OCI-LY3 (cell line): ENCODE data around the gene RNF220.

Experiments used
- H2AFZ ChIP-seq: fragments of 200-600, 300-600 bp; shearing (Covaris generic); 2 replicates; pipeline ENCODE4 v1.6.0; 2014; ENCODE audit warnings: antibody characterized with exemption, low read depth, low read length
- H3K27ac ChIP-seq: fragments of 200-600, 300-600 bp; sonication (generic); 2 replicates; pipeline ENCODE4 v1.5.1; 2014; ENCODE audit warnings: mild to moderate bottlenecking, low read length, moderate library complexity, mixed read lengths
- H3K27me3 ChIP-seq: fragments of 200-600, 300-600 bp; sonication (generic); 2 replicates; pipeline ENCODE4 v1.6.1; 2014; ENCODE audit warnings: low read depth, low read length, mixed read lengths
- H3K36me3 ChIP-seq: fragments of 200-600, 300-600 bp; sonication (generic); replicated peaks from 2 replicates; pipeline ENCODE3; 2014; ENCODE audit warnings: low read depth, low read length, mixed read lengths
- H3K4me1 ChIP-seq: fragments of 300-600, 200-600 bp; sonication (generic); 2 replicates; pipeline ENCODE4 v1.6.1; 2014; ENCODE audit warnings: low read length, mixed read lengths
- H3K4me2 ChIP-seq: fragments of 200-600, 300-600 bp; sonication (generic); 2 replicates; pipeline ENCODE4 v1.6.1; 2014; ENCODE audit warnings: low read length, mixed read lengths
- H3K4me3 ChIP-seq: fragments of 300-600, 200-600 bp; sonication (generic); 2 replicates; pipeline ENCODE4 v1.5.1; 2014; ENCODE audit warnings: antibody characterized with exemption, mild to moderate bottlenecking, low read length, moderate library complexity
- H3K79me2 ChIP-seq: fragments of 300-600, 200-600 bp; shearing (Covaris generic); 2 replicates; pipeline ENCODE4 v1.6.1; 2014; ENCODE audit warnings: mild to moderate bottlenecking, low read length, mixed read lengths
- H3K9ac ChIP-seq: fragments of 300-600, 200-600 bp; shearing (Covaris generic); 2 replicates; pipeline ENCODE4 v1.6.0; 2014; ENCODE audit warnings: mild to moderate bottlenecking, low read length, moderate library complexity
- H3K9me3 ChIP-seq: fragments of 200-600, 300-600 bp; shearing (Covaris generic); 2 replicates; pipeline ENCODE4 v1.6.1; 2014; ENCODE audit warnings: low read length, mixed read lengths; ENCODE audit not compliant: insufficient read depth
- H4K20me1 ChIP-seq: fragments of 200-600, 300-600 bp; sonication (generic); 2 replicates; pipeline ENCODE4 v1.6.1; 2016; ENCODE audit warnings: low read length, mixed read lengths; ENCODE audit not compliant: insufficient read depth
- EZH2phosphoT487 ChIP-seq: fragments of 200-600 bp; shearing (Covaris generic); IDR thresholded peaks from 2 replicates; pipeline ENCODE4 v1.6.1; 2018; ENCODE audit warnings: antibody characterized with exemption, mixed run types, low read depth
- TF ChIP-seq, protein P1 (sequence below): fragments of 200-600, 300-600 bp; sonication (generic); IDR thresholded peaks from 2 replicates; pipeline ENCODE4 v1.5.1; 2014; ENCODE audit warnings: antibody characterized with exemption, low read length, low read depth

Gene RNF220

GRCh38 chr1:44693159-44693558, 288.1 kb downstream of the RNF220 start:
- Histone ChIP-seq H3K9ac (no peak overlapping the region), H4K20me1 (no peaks in the 10 kb centered on the region), H3K79me2 (no peaks in the 10 kb centered on the region), H3K27ac (no peak overlapping the region), H3K36me3 (no peaks in the 10 kb centered on the region), H2AFZ (no peak overlapping the region), H3K4me2 (no peak overlapping the region), H3K4me3 (no peak overlapping the region), H3K9me3 (no peaks in the 10 kb centered on the region), H3K27me3 (no peaks in the 10 kb centered on the region), H3K4me1 (peaks cover 28% of the 10 kb centered on the region)
- TF ChIP-seq EZH2phosphoT487 = no peak
- TF ChIP-seq, protein P1, sequence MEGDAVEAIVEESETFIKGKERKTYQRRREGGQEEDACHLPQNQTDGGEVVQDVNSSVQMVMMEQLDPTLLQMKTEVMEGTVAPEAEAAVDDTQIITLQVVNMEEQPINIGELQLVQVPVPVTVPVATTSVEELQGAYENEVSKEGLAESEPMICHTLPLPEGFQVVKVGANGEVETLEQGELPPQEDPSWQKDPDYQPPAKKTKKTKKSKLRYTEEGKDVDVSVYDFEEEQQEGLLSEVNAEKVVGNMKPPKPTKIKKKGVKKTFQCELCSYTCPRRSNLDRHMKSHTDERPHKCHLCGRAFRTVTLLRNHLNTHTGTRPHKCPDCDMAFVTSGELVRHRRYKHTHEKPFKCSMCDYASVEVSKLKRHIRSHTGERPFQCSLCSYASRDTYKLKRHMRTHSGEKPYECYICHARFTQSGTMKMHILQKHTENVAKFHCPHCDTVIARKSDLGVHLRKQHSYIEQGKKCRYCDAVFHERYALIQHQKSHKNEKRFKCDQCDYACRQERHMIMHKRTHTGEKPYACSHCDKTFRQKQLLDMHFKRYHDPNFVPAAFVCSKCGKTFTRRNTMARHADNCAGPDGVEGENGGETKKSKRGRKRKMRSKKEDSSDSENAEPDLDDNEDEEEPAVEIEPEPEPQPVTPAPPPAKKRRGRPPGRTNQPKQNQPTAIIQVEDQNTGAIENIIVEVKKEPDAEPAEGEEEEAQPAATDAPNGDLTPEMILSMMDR = no peak

DNA sequence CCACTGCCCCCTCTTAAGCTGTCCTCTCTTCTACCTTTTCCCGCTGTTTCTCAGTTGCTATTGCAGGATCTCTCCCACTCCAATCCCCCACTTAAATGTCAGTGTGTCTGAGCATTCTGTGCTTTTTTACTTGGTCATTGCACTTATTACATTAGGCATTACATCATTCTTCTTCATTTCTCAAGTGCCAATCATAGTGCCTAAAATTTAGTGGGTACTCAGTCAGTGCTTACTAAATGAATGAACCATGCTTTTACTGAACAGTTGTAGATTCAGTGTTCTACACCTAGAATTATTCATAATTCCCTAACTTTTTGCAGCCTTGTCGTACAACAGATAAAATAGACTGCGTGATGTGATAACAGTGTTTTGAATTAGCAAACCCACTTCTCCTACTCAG, 288.8 kb downstream of the RNF220 start:
- Histone ChIP-seq H4K20me1 (no peaks in the 10 kb centered on the region), H3K36me3 (no peaks in the 10 kb centered on the region), H2AFZ (no peak overlapping the region), H3K9me3 (no peaks in the 10 kb centered on the region), H3K27ac (no peak overlapping the region), H3K9ac (no peak overlapping the region), H3K79me2 (no peaks in the 10 kb centered on the region), H3K4me1 (peaks cover 32% of the 10 kb centered on the region), H3K4me3 (no peak overlapping the region), H3K4me2 (no peak overlapping the region), H3K27me3 (no peaks in the 10 kb centered on the region)
- TF ChIP-seq, protein P1 = no peak
- TF ChIP-seq EZH2phosphoT487 = no peak

DNA sequence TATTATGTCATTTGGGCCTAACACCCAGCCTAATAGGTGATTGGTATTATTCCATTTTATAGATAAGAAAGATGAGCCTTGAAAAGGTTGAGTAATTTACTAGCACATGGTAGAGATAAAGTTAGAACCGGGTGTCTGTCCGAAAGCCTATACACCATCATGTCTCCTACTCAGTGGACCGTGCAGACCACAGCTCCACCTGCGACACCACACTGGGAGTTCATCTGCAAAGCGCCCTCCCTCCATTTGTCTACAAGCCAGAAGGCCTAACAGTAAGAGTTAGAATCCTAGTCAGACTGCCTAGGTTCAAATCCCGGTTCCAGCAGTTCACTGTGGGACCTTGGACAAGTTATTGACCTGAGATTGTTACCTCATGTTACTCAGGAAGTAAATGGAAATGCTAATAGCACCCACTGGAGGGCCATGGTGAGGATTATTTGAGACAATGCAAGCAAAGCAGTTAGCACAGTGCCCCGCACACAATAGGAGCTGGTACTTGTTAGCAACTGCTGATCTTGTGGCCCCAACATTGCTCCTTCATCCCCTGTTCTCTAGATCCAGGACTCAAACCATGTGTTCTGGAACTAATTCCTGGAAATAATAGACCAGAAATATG, 289.9 kb downstream of the RNF220 start:
- H3K79me2 ChIP-seq = no peaks in the 10 kb centered on the region
- peaks cover 32% of the 10 kb centered on the region for H3K4me1 ChIP-seq
- TF ChIP-seq, protein P1 = no peak
- no peak for TF ChIP-seq EZH2phosphoT487
- H3K9ac ChIP-seq = no peak overlapping the region
- no peak overlapping the region for H3K27ac ChIP-seq
- no peak overlapping the region for H3K4me3 ChIP-seq
- no peaks in the 10 kb centered on the region for H3K36me3 ChIP-seq
- no peak overlapping the region for H2AFZ ChIP-seq
- no peaks in the 10 kb centered on the region for H3K9me3 ChIP-seq
- H3K4me2 ChIP-seq = no peak overlapping the region
- no peaks in the 10 kb centered on the region for H3K27me3 ChIP-seq
- no peaks in the 10 kb centered on the region for H4K20me1 ChIP-seq

DNA sequence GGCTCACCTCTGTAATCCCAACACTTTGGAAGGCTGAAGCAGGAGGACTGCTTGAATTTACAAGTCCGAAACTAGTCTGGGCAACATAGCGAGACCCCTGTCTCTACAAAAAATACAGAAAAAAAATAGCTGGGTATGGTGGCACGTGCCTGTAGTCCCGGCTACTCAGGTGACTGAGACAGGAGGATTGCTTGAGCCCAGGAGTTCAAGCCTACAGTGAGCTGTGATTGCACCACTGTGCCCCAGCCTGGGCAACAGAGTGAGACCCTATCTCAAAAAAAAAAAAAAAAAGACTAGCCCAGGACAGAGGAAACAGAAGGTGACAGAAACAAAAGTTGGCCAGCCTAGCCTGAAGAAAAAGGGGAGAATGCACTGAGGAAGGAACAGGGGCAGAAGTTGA, 290.6 kb downstream of the RNF220 start:
- Histone ChIP-seq H3K4me1 (peaks cover 32% of the 10 kb centered on the region), H2AFZ (no peak overlapping the region), H3K27me3 (no peaks in the 10 kb centered on the region), H4K20me1 (no peaks in the 10 kb centered on the region), H3K27ac (no peak overlapping the region), H3K36me3 (no peaks in the 10 kb centered on the region), H3K4me3 (no peak overlapping the region), H3K9me3 (no peaks in the 10 kb centered on the region), H3K4me2 (no peak overlapping the region), H3K79me2 (no peaks in the 10 kb centered on the region), H3K9ac (no peak overlapping the region)
- TF ChIP-seq, protein P1 = no peak
